Fibroblast of skin of right quadriceps (primary cell): ENCODE data around the gene IQCK.
"Not testable (repeated sequence)": the region's sequence is repeated elsewhere in the genome, so short reads cannot be mapped to it uniquely, and the experiment has no call there.

ENCODE experiments used
- DNase-seq: peaks from one replicate; pipeline ENCODE4 v3.0.0-alpha.2; 2013

IQCK gene

DNA sequence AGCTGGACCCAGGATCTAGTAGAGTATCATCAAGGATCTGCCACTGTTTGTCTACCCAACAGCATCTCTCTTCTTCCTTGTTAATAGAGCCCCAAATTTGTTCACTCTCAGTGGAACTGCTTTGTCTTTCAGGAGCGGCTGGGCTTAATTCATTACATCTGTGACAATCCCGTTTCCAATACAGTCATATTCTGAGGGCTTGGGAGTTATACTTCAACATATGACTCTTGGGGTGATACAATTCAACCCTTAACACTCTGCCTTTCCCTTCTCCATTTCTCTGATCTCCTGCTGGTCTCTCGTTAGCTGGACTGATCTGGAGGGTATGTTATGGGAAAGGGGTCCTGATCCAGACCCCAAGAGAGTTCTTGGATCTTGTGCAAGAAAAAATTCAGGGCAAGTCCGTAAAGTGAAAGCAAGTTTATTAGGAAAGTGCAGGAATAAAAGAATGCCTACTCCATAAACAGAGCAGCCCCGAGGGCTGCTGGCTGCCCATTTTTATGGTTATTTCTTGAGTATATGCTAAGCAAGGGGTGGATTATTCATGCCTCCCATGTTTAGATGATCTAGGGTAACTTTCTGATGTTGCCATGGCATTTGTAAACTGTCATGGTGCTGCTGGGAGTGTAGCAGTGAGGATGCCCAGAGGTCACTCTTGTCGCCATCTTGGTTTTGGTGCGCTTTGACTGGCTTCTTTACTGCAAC is 42.4 kb downstream of the IQCK start:
- no peak for DNase-seq

- no peak for DNase-seq
These were observed 47.9 kb downstream of the IQCK start for GRCh38 chr16:19765860-19766553.

GRCh38 chr16:19766554-19766884 is 48.4 kb downstream of the IQCK start:
- DNase-seq: no peak

DNA sequence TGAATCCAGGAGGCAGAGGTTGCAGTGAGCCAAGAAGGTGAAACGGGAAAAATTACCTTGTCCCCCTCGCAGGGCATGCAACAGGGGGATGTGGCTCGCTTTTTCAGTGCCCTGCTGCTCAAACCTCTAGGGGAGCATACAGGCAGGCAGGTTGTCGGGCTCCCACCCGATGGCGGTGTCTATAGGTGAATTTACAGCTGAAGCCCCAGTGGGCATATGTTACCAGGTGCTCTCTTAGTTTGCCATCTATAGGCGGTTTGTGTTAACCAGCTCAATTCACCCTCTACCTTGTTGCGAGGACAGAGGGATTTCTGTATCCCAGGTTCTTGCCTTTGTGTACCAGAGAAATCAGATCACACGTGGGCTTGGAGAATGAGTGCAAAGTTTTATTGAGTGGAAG is 48.9 kb downstream of the IQCK start:
- no peak for DNase-seq

- no peak for DNase-seq
These were observed 49.4 kb downstream of the IQCK start for GRCh38 chr16:19767497-19767896.

GRCh38 chr16:19769239-19769638 is 51.2 kb downstream of the IQCK start:
- DNase-seq: no peak

- DNase-seq: no peak
These were observed 53.0 kb downstream of the IQCK start for GRCh38 chr16:19771040-19771439.

- no peak for DNase-seq
These were observed 53.7 kb downstream of the IQCK start for GRCh38 chr16:19771796-19772195.

DNA sequence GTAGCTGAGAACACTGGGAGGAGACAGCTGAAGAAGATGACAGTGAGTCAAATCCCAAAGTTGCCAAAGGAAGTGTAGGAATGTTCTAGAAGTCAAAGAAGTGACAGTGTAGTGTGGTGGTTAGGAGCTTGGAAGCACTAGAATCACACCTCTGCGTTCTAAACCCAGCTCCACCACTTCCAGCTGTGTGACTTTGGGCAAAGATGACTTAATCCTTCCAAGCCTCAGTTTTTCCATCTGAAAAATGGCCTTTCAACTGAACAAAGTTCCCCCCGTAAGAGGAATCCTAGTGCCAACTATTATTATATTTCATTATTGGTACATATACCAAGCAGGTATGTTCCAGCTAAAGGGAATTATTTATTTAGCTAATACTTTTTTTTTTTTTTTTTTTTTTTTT is 56.0 kb downstream of the IQCK start:
- DNase-seq: no peak

- DNase-seq: no peak
These were observed 58.1 kb downstream of the IQCK start for GRCh38 chr16:19776147-19776546.

- no peak for DNase-seq
These were observed 58.5 kb downstream of the IQCK start for GRCh38 chr16:19776565-19776964.

DNA sequence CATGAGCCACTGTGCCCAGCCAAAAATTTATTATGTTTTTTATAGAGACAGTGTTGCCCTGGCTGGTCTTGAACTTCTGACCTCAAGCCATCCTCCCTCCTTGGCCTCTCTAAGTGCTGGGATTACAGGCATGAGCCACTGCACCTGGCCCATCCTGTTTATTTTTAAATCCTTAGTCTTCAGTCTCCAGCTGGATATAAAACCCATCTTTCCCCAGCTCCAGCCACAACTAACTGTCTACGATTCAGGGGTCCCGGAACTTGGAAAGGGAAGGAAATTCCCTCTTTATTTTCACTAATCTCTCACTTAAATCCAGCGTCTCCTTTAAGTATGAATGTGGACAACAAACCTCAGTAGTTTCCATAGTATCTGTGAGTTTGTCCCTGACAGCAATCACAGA is 62.2 kb downstream of the IQCK start:
- DNase-seq: no peak

DNA sequence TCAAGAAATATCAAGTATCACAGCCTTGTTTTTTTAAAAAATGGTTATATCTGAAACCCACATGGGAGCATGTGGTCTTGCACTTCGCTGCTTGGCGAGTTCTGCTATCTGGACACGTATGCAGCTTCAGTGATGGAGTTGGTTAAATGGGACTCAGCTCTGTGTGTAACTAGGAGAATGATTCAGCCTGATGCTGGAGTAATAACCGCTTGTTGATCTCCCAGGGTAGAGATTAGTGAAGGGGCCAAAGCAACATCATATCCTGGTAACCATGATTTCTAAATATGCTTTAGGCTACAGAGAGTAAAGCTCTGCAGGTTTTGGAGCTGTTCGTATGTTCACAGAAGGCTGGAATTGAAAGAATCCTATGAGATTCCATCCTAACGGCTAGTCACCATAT is 63.2 kb downstream of the IQCK start:
- peak; percentile 62 for DNase-seq

DNA sequence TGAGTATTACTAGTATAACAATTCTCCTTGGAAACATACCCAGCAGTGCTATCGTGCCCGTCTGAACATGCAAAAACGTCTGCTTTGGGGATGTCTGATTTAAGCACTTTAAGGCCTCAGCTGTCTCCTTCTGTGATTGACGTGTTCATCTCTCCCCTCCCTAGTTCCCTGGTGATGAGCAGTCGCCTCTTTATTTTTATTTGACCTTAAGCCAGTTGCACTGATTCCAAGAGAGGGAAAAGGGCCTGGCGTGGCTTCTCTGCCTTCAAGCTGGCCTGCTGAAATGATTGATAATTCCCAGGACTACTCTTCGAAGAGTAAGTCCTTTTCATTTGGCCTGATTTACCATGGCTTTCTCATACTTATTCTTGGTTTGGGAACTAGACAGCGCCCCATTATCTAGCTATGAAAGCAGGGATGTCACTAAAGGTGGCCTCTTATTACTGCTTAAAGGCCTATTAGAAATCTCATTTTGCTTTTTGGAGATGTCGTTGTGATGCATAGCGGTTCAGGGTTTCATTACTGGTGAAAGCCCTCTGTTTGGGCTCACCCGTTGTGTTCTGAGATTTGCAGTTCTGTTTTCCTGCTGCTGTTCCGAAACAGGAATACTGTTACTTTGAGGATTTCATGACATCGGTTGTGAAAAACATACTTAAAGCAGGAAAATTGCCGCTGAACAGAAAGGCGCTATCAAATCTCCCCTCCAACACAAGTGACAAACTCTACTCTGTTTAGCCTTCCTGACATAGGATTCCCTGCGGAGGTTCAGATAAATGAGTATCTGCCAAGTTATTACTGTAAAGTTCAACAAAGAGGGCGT is 65.5 kb downstream of the IQCK start:
- no peak for DNase-seq

- DNase-seq: no peak
These were observed 66.2 kb downstream of the IQCK start for GRCh38 chr16:19784183-19784736.

GRCh38 chr16:19785081-19785480 is 67.0 kb downstream of the IQCK start:
- DNase-seq: no peak

- no peak for DNase-seq
These were observed 67.5 kb downstream of the IQCK start for GRCh38 chr16:19785512-19786130.

DNA sequence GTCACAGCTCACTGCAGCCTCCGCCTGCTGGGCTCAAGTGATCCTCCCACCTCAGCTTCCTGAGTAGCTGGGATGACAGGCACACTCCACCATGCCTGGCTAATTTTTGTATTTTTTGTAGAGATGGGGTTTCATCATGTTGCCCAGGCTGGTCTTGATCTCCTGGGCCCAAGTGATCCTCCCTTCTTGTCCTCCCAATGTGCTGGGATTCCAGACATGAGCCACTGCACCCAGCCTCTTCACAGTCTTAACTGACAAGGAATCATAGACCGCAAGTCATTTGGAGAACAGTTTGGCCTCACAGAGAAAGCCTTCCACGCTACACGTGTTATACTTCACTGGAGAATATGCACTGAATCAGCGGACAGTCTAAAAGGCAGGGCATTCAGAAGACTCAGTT is 83.3 kb downstream of the IQCK start:
- not testable (repeated sequence) for DNase-seq

GRCh38 chr16:19801824-19802223 is 83.8 kb downstream of the IQCK start:
- DNase-seq: not testable (repeated sequence)

- DNase-seq: no peak
These were observed 84.5 kb downstream of the IQCK start for GRCh38 chr16:19802612-19803011.

GRCh38 chr16:19804538-19805323 is 86.7 kb downstream of the IQCK start:
- no peak for DNase-seq

DNA sequence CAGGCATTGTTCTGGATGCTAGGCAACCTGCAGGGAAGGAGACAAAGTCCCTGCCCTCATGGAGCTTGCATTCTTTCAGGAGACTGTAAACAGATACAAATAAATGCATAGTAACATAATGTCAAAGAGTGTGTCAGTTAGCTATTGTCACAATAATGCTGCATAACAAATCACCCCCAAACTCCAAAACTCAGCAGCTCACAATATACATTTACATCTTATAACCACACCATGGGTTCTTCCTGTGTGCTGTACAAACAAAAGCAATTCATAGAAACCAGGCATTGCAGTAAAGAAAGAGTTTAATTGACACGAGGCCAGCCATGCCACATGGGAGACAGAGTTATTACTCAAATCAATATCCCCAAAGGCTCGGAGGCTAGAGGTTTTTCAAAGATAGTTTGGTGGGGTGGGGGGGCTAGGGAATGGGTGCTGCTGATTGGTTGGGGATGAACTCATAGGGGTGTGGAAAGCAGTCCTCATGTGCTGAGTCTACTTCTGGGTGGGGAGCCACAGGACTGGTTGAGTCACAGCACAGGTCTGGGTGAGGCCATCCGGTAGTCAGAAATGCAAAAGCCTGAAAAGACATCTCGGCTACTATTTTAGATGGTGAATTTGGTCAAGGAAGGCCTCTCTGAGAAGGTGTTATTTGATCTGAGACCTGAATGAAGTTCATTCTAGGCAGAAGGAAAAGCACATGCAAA is 87.5 kb downstream of the IQCK start:
- DNase-seq: no peak
